CD4-positive, alpha-beta memory T cell (primary cell): ENCODE measurements around the gene KRT7. TPM values are rescaled to one million over a fixed set of nuclear protein-coding genes. Genes with fewer than 3 reads are reported as not detected.
A peak's percentile ranks its signal among the peaks of the same experiment; 100 is the strongest.

Source experiments
- CTCF ChIA-PET: fragments of 350-600 bp; sonication (Branson Sonifier 250); formaldehyde crosslinking; loops from one replicate; lab custom pipeline; 2021; ENCODE audit warnings: inconsistent platforms; ENCODE audit not compliant: partially characterized antibody; lab: Charles Lee
- POLR2A ChIA-PET: fragments of 350-600 bp; sonication (Branson Sonifier 250); formaldehyde crosslinking; loops from one replicate; lab custom pipeline; 2021; ENCODE audit not compliant: partially characterized antibody; lab: Charles Lee
- DNase-seq, 5 donors: peaks; one replicate each; pipeline versions ENCODE4 v3.0.0 to v3.0.0-alpha.2; 2020 to 2022; ENCODE audit warnings: mixed read lengths in 1 of 5
- H3K27ac ChIP-seq: one replicate; pipeline ENCODE4 v1.7.0; 2013; ENCODE audit warnings: low read depth, low read length
- H3K27me3 ChIP-seq: 2 replicates; pipeline ENCODE4 v1.7.0; 2013; ENCODE audit warnings: mild to moderate bottlenecking, low read length, moderate library complexity; ENCODE audit not compliant: insufficient read depth
- H3K36me3 ChIP-seq: 2 replicates; pipeline ENCODE4 v1.7.0; 2013; ENCODE audit warnings: mild to moderate bottlenecking, low read length, moderate library complexity; ENCODE audit not compliant: insufficient read depth
- H3K4me1 ChIP-seq: 2 replicates; pipeline ENCODE4 v1.7.0; 2013; ENCODE audit warnings: mild to moderate bottlenecking, low read length, moderate library complexity; ENCODE audit not compliant: insufficient read depth
- H3K4me3 ChIP-seq, 2 donors: one replicate each; pipeline ENCODE4 v1.7.0; 2013; ENCODE audit warnings: low read length in 2 of 2, mild to moderate bottlenecking in 1 of 2
- H3K9me3 ChIP-seq, 2 donors: one replicate each; pipeline ENCODE4 v1.7.0; 2013; ENCODE audit warnings: low read length in 2 of 2, control low read depth in 1 of 2; ENCODE audit not compliant: control insufficient read depth in 1 of 2
- H3K27ac Mint-ChIP-seq, 7 donors: one replicate each; pipeline ENCODE4 v1.8.0; 2020 to 2021; ENCODE audit warnings: mixed read lengths in 7 of 7, mild to moderate bottlenecking in 6 of 7, inconsistent platforms in 3 of 7, moderate library complexity in 3 of 7
- H3K27me3 Mint-ChIP-seq, 2 donors: one replicate each; pipeline ENCODE4 v1.8.0; 2020 to 2021; ENCODE audit warnings: mixed read lengths in 2 of 2
- H3K36me3 Mint-ChIP-seq, 2 donors: one replicate each; pipeline ENCODE4 v1.8.0; 2020 to 2021; ENCODE audit warnings: mixed read lengths in 2 of 2, inconsistent platforms in 1 of 2, mild to moderate bottlenecking in 1 of 2
- H3K4me1 Mint-ChIP-seq, 4 donors: one replicate each; pipeline ENCODE4 v1.8.0; 2020 to 2021; ENCODE audit warnings: mixed read lengths in 4 of 4, mild to moderate bottlenecking in 1 of 4
- H3K4me3 Mint-ChIP-seq, 8 donors: one replicate each; pipeline ENCODE4 v1.8.0; 2020 to 2021; ENCODE audit warnings: mixed read lengths in 8 of 8, mild to moderate bottlenecking in 7 of 8, moderate library complexity in 6 of 8, inconsistent platforms in 3 of 8
- H3K9me3 Mint-ChIP-seq, 8 donors: one replicate each; pipeline ENCODE4 v1.8.0; 2020 to 2021; ENCODE audit warnings: mixed read lengths in 8 of 8, mild to moderate bottlenecking in 5 of 8, inconsistent platforms in 3 of 8, moderate library complexity in 1 of 8
- intact Hi-C: fragments of 100-400 bp; cut with micrococcal nuclease; formaldehyde crosslinking; loops from one replicate; pipeline ENCODE4 v1.15.1; 2023
- polyA plus RNA-seq, 2 donors: library from polyadenylated mRNA; unstranded; fragments of 300-500 nt; fragmentation: Illumina TruSeq; gene quantifications; one replicate each; pipeline ENCODE4 v1.2.3, GENCODE V29; 2021
- total RNA-seq, 2 experiments: library from RNA; stranded (reverse); gene quantifications; one replicate each; pipeline ENCODE4 v1.2.3, GENCODE V29; 2021

Gene KRT7
- total and polyA plus RNA-seq, 4 experiments from 2014 or later, result not detected

- H3K9me3 Mint-ChIP-seq, result peaks cover 0 to 2% (median 0%) of the 10 kb centered on the region in 8 donors
- POLR2A ChIA-PET, result no interaction called here
- H3K27ac Mint-ChIP-seq, result no peak overlapping the region
- no peaks in the 10 kb centered on the region for H3K36me3 Mint-ChIP-seq
- H3K36me3 ChIP-seq, result no peaks in the 10 kb centered on the region
- peaks cover 12 to 26% of the 10 kb centered on the region in 2 donors for H3K27me3 Mint-ChIP-seq
- CTCF ChIA-PET, result interaction anchor here (0.6 to 1.4 kb wide), 3 partner anchors 77 to 126 kb away, joined by 3 to 4 read pairs (median 3); no protein-coding TSS in a partner anchor
- no peak overlapping the region for H3K4me3 Mint-ChIP-seq
- H3K4me1 ChIP-seq, result no peaks in the 10 kb centered on the region
- no peaks in the 10 kb centered on the region for H3K9me3 ChIP-seq
- H3K27me3 ChIP-seq, result no peaks in the 10 kb centered on the region
- DNase-seq, result no peak
- H3K4me1 Mint-ChIP-seq, result peaks cover 0 to 6% (median 2%) of the 10 kb centered on the region in 4 donors
- H3K4me3 ChIP-seq, result no peak overlapping the region
- intact Hi-C loops, result no loop called here
- no peak overlapping the region for H3K27ac ChIP-seq
These were observed 32.1 kb upstream of the KRT7 start for GRCh38 chr12:52200781-52201450.

GRCh38 chr12:52201451-52201839 is 31.6 kb upstream of the KRT7 start:
- ChIA-PET POLR2A (no interaction called here), CTCF (interaction anchor here (1.0 to 1.1 kb wide), 2 partner anchors 78 to 126 kb away, joined by 3 read pairs; no protein-coding TSS in a partner anchor)
- Mint-ChIP-seq H3K4me3 (no peak overlapping the region), H3K36me3 (no peaks in the 10 kb centered on the region), H3K27me3 (peaks cover 12 to 26% of the 10 kb centered on the region in 2 donors), H3K9me3 (peaks cover 0 to 2% (median 0%) of the 10 kb centered on the region in 8 donors), H3K4me1 (peaks cover 0 to 6% (median 2%) of the 10 kb centered on the region in 4 donors), H3K27ac (peak overlapping the region in 1 of 7 donors; percentile 4)
- Histone ChIP-seq H3K27ac (no peak overlapping the region), H3K36me3 (no peaks in the 10 kb centered on the region), H3K27me3 (no peaks in the 10 kb centered on the region), H3K4me3 (no peak overlapping the region), H3K9me3 (no peaks in the 10 kb centered on the region), H3K4me1 (no peaks in the 10 kb centered on the region)
- intact Hi-C loops, result no loop called here
- no peak for DNase-seq

GRCh38 chr12:52202361-52203078 is 30.5 kb upstream of the KRT7 start:
- Histone ChIP-seq H3K9me3 (no peaks in the 10 kb centered on the region), H3K27me3 (no peaks in the 10 kb centered on the region), H3K4me3 (no peak overlapping the region), H3K27ac (no peak overlapping the region), H3K36me3 (no peaks in the 10 kb centered on the region), H3K4me1 (no peaks in the 10 kb centered on the region)
- Mint-ChIP-seq H3K27ac (no peak overlapping the region), H3K4me1 (peaks cover 0 to 6% (median 2%) of the 10 kb centered on the region in 4 donors), H3K36me3 (no peaks in the 10 kb centered on the region), H3K4me3 (no peak overlapping the region), H3K27me3 (peaks cover 12 to 26% of the 10 kb centered on the region in 2 donors), H3K9me3 (peaks cover 0 to 2% (median 0%) of the 10 kb centered on the region in 8 donors)
- intact Hi-C loops, result no loop called here
- no peak for DNase-seq
- POLR2A ChIA-PET, result no interaction called here
- CTCF ChIA-PET, result interaction anchor here (1.1 kb wide), 1 partner anchor 77 kb away, joined by 3 read pairs; no protein-coding TSS in a partner anchor

- Histone ChIP-seq H3K4me3 (no peak overlapping the region), H3K36me3 (no peaks in the 10 kb centered on the region), H3K4me1 (no peaks in the 10 kb centered on the region), H3K27ac (no peak overlapping the region), H3K9me3 (no peaks in the 10 kb centered on the region), H3K27me3 (no peaks in the 10 kb centered on the region)
- Mint-ChIP-seq H3K4me3 (no peak overlapping the region), H3K4me1 (peaks cover 0 to 6% (median 2%) of the 10 kb centered on the region in 4 donors), H3K27ac (peak overlapping the region in 1 of 7 donors; percentile 15), H3K27me3 (peaks cover 12 to 28% of the 10 kb centered on the region in 2 donors), H3K36me3 (no peaks in the 10 kb centered on the region), H3K9me3 (peaks cover 0 to 2% (median 0%) of the 10 kb centered on the region in 8 donors)
- ChIA-PET POLR2A (no interaction called here), CTCF (no interaction called here)
- peak in 1 of 5 donors; percentile 3 for DNase-seq
- intact Hi-C loops, result no loop called here
These were observed 29.7 kb upstream of the KRT7 start for GRCh38 chr12:52203079-52203921.

GRCh38 chr12:52204095-52204930 is 28.7 kb upstream of the KRT7 start:
- CTCF ChIA-PET, result no interaction called here
- intact Hi-C loops, result no loop called here
- Histone ChIP-seq H3K36me3 (no peaks in the 10 kb centered on the region), H3K4me1 (no peaks in the 10 kb centered on the region), H3K9me3 (no peaks in the 10 kb centered on the region), H3K27ac (no peak overlapping the region), H3K27me3 (no peaks in the 10 kb centered on the region), H3K4me3 (no peak overlapping the region)
- Mint-ChIP-seq H3K4me3 (no peak overlapping the region), H3K27ac (no peak overlapping the region), H3K36me3 (no peaks in the 10 kb centered on the region), H3K9me3 (peaks cover 0 to 2% (median 0%) of the 10 kb centered on the region in 8 donors), H3K4me1 (peaks cover 0 to 6% (median 2%) of the 10 kb centered on the region in 4 donors), H3K27me3 (peaks cover 12 to 29% of the 10 kb centered on the region in 2 donors)
- POLR2A ChIA-PET, result no interaction called here
- no peak for DNase-seq

- Mint-ChIP-seq H3K4me1 (peaks cover 0 to 6% (median 2%) of the 10 kb centered on the region in 4 donors), H3K9me3 (peaks cover 0 to 2% (median 0%) of the 10 kb centered on the region in 8 donors), H3K27ac (no peak overlapping the region), H3K27me3 (peaks cover 13 to 29% of the 10 kb centered on the region in 2 donors), H3K4me3 (no peak overlapping the region), H3K36me3 (no peaks in the 10 kb centered on the region)
- no peak for DNase-seq
- Histone ChIP-seq H3K9me3 (no peaks in the 10 kb centered on the region), H3K27ac (no peak overlapping the region), H3K36me3 (no peaks in the 10 kb centered on the region), H3K4me1 (no peaks in the 10 kb centered on the region), H3K27me3 (no peaks in the 10 kb centered on the region), H3K4me3 (no peak overlapping the region)
- ChIA-PET POLR2A (no interaction called here), CTCF (no interaction called here)
- intact Hi-C loops, result no loop called here
These were observed 28.0 kb upstream of the KRT7 start for GRCh38 chr12:52204931-52205505.
